CD4-positive, alpha-beta T cell (primary cell): ENCODE data around the gene TSPAN9. TPM values are rescaled to one million over a fixed set of nuclear protein-coding genes. Genes with fewer than 3 reads are reported as not detected.

Source experiments
- ATAC-seq: fragments of 200-7000 bp; cut with Tn5 transposase; one replicate; pipeline ENCODE4 v1.10.0; 2022; ENCODE audit warnings: mild to moderate bottlenecking; ENCODE audit not compliant: poor library complexity
- CTCF ChIA-PET: fragments of 350-600 bp; sonication (Branson Sonifier 250); formaldehyde crosslinking; loops from one replicate; lab custom pipeline; 2021; ENCODE audit warnings: antibody characterized with exemption, inconsistent platforms; lab: Charles Lee
- POLR2A ChIA-PET: fragments of 350-600 bp; sonication (Branson Sonifier 250); formaldehyde crosslinking; loops from one replicate; lab custom pipeline; 2021; ENCODE audit warnings: antibody characterized with exemption, inconsistent platforms; lab: Charles Lee
- DNase-seq, 14 experiments: peaks; one replicate each; pipeline ENCODE4 v3.0.0-alpha.2; 2013 to 2020; ENCODE audit warnings: mixed read lengths in 2 of 14
- H3K27ac ChIP-seq, 2 donors: one replicate each; pipeline versions ENCODE4 v1.5.1 to v1.7.0; 2013; ENCODE audit warnings: low read length in 2 of 2, low read depth in 1 of 2, mild to moderate bottlenecking in 1 of 2
- H3K27me3 ChIP-seq, 2 experiments: 1 replicate in 1 of 2; 2 replicates in 1 of 2; pipeline versions ENCODE4 v1.6.1 to v1.7.0; 2013; ENCODE audit warnings: low read length in 2 of 2, control low read depth in 1 of 2, mild to moderate bottlenecking in 1 of 2, moderate library complexity in 1 of 2; ENCODE audit not compliant: insufficient read depth in 2 of 2, control insufficient read depth in 1 of 2
- H3K36me3 ChIP-seq: one replicate; pipeline ENCODE4 v1.6.1; 2013; ENCODE audit warnings: low read length, control low read depth; ENCODE audit not compliant: insufficient read depth
- H3K4me1 ChIP-seq: one replicate; pipeline ENCODE4 v1.6.1; 2013; ENCODE audit warnings: low read length, control low read depth; ENCODE audit not compliant: insufficient read depth
- H3K4me3 ChIP-seq: one replicate; pipeline ENCODE4 v1.5.1; 2013; ENCODE audit warnings: mild to moderate bottlenecking, low read length, moderate library complexity
- H3K9me3 ChIP-seq, 2 experiments: 1 replicate in 1 of 2; 2 replicates in 1 of 2; pipeline versions ENCODE4 v1.6.1 to v1.7.0; 2013; ENCODE audit warnings: low read length in 2 of 2, mild to moderate bottlenecking in 2 of 2, control low read depth in 1 of 2, moderate library complexity in 1 of 2; ENCODE audit not compliant: control insufficient read depth in 1 of 2, insufficient read depth in 1 of 2
- H3K27ac Mint-ChIP-seq: one replicate; pipeline ENCODE4 v1.8.0; 2020; ENCODE audit warnings: mixed read lengths
- H3K27me3 Mint-ChIP-seq: one replicate; pipeline ENCODE4 v1.8.0; 2021; ENCODE audit warnings: mixed read lengths
- H3K36me3 Mint-ChIP-seq: one replicate; pipeline ENCODE4 v1.8.0; 2021; ENCODE audit warnings: low read depth, mixed read lengths
- H3K4me1 Mint-ChIP-seq: one replicate; pipeline ENCODE4 v1.8.0; 2021; ENCODE audit warnings: low read depth, mixed read lengths
- H3K4me3 Mint-ChIP-seq: one replicate; pipeline ENCODE4 v1.8.0; 2020; ENCODE audit warnings: mild to moderate bottlenecking, mixed read lengths
- H3K9me3 Mint-ChIP-seq: one replicate; pipeline ENCODE4 v1.8.0; 2020; ENCODE audit warnings: mixed read lengths
- intact Hi-C, 2 experiments: fragments of 100-400 bp; cut with DNase I in 1 of 2; cut with micrococcal nuclease in 1 of 2; formaldehyde crosslinking; loops; one replicate each; pipeline versions ENCODE4 v1.15.1 to v1.9.0; 2023 to 2025; cut with DNase I, micrococcal nuclease
- total RNA-seq, 174 experiments: library from RNA in 2 of 174; stranded (reverse) in 2 of 174; gene quantifications; one replicate each; pipeline ENCODE4 v1.2.3 and lab custom pipeline; 2021 to 2026
- TF ChIP-seq, protein P1 (sequence below): fragments of 200-600 bp; IDR thresholded peaks from one replicate; pipeline ENCODE4 v1.8.0; 2022; ENCODE audit warnings: antibody characterized with exemption, mild to moderate bottlenecking

TSPAN9 gene
- total RNA-seq, 2 experiments from 2014 or later = 0.82 to 1.3 TPM

DNA sequence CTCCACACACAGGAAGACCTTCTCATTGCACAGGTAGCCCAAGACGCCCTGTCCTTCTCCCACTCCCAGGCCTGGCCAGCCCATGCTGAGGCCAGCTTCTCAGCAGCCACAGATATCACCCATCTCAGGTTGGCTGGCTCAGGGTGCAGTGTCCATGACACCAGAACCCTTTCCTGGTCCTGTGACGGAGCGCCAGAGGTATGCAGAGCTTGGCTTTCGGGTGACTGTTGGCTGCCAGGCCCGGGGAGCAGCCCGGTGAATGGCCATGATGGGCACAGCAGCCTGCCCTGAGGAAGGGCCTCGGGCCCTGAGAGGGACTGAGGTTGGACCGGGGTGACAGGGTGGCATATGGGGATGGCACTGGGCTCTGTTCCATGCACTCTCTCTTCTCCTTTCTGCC, 173.4 kb downstream of the TSPAN9 start:
- no peak overlapping the region for H3K4me3 Mint-ChIP-seq
- Histone ChIP-seq H3K36me3 (no peaks in the 10 kb centered on the region), H3K27me3 (no peaks in the 10 kb centered on the region), H3K4me3 (no peak overlapping the region), H3K9me3 (peaks cover 0 to 3% of the 10 kb centered on the region in 2 experiments), H3K4me1 (peaks cover 8% of the 10 kb centered on the region), H3K27ac (no peak overlapping the region)
- H3K27ac Mint-ChIP-seq = no peak overlapping the region
- no peak for DNase-seq
- H3K36me3 Mint-ChIP-seq = no peaks in the 10 kb centered on the region
- intact Hi-C loops = no loop called here
- ChIA-PET CTCF (no interaction called here), POLR2A (no interaction called here)
- TF ChIP-seq, protein P1, sequence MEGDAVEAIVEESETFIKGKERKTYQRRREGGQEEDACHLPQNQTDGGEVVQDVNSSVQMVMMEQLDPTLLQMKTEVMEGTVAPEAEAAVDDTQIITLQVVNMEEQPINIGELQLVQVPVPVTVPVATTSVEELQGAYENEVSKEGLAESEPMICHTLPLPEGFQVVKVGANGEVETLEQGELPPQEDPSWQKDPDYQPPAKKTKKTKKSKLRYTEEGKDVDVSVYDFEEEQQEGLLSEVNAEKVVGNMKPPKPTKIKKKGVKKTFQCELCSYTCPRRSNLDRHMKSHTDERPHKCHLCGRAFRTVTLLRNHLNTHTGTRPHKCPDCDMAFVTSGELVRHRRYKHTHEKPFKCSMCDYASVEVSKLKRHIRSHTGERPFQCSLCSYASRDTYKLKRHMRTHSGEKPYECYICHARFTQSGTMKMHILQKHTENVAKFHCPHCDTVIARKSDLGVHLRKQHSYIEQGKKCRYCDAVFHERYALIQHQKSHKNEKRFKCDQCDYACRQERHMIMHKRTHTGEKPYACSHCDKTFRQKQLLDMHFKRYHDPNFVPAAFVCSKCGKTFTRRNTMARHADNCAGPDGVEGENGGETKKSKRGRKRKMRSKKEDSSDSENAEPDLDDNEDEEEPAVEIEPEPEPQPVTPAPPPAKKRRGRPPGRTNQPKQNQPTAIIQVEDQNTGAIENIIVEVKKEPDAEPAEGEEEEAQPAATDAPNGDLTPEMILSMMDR = no peak
- H3K9me3 Mint-ChIP-seq = no peaks in the 10 kb centered on the region
- no peak for ATAC-seq
- H3K4me1 Mint-ChIP-seq = peaks cover 6% of the 10 kb centered on the region
- H3K27me3 Mint-ChIP-seq = no peaks in the 10 kb centered on the region

DNA sequence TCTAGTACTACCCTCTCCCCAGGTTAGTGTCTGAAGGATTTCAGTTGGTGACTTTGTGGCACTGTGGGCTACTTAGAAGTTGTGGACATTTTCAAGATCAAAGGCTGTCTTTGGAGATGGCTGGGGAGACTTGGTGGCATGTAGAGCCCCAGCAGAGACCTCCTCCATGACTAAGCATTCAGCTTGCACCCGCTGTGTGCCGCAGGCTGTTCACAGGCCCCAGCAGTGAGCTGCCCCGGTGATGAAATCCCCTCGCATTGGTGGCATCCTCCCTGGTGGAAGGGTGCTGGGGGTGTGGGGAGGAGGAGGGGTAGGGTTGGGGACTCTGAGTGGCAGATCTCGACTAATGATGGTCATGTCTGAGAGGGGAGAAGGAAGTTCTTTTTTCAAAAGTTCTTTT, 173.9 kb downstream of the TSPAN9 start:
- Mint-ChIP-seq H3K4me3 (no peak overlapping the region), H3K4me1 (peaks cover 6% of the 10 kb centered on the region), H3K36me3 (no peaks in the 10 kb centered on the region), H3K27ac (no peak overlapping the region), H3K27me3 (no peaks in the 10 kb centered on the region), H3K9me3 (no peaks in the 10 kb centered on the region)
- TF ChIP-seq, protein P1 = no peak
- ATAC-seq (no peak), DNase-seq (no peak)
- no peak overlapping the region for H3K27ac ChIP-seq
- H3K36me3 ChIP-seq = no peaks in the 10 kb centered on the region
- H3K27me3 ChIP-seq = no peaks in the 10 kb centered on the region
- no peak overlapping the region for H3K4me3 ChIP-seq
- intact Hi-C loops = no loop called here
- H3K9me3 ChIP-seq = no peaks in the 10 kb centered on the region
- ChIA-PET POLR2A (no interaction called here), CTCF (interaction anchor here (1.1 kb wide), 1 partner anchor 24 kb away, joined by 3 read pairs; no protein-coding TSS in a partner anchor)
- H3K4me1 ChIP-seq = peaks cover 8% of the 10 kb centered on the region

DNA sequence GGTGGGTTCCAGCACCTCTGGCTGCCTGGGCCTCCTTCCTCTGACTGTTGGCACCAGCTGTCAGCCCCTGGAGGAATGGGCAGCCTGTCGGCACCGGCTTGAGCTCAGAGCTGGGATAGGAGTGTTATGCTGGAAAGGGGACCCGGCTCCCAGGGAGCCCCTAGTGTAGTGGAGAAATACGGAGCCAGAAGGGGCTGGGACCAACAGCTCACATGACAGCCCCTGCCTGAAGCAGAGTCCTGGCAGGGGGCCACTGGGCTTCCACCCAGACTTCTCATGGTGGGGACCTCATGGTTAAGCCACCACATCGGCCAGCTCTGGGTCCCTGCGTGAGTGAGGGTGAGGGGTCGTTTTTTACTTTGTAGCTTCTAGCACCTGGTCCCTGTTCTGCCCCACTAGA, 174.5 kb downstream of the TSPAN9 start:
- Histone ChIP-seq H3K4me3 (no peak overlapping the region), H3K4me1 (peaks cover 8% of the 10 kb centered on the region), H3K9me3 (no peaks in the 10 kb centered on the region), H3K27me3 (no peaks in the 10 kb centered on the region), H3K27ac (no peak overlapping the region), H3K36me3 (no peaks in the 10 kb centered on the region)
- Mint-ChIP-seq H3K4me3 (no peak overlapping the region), H3K36me3 (no peaks in the 10 kb centered on the region), H3K27me3 (no peaks in the 10 kb centered on the region), H3K9me3 (no peaks in the 10 kb centered on the region), H3K4me1 (peaks cover 6% of the 10 kb centered on the region), H3K27ac (no peak overlapping the region)
- CTCF ChIA-PET = interaction anchor here (1.1 kb wide), 1 partner anchor 24 kb away, joined by 3 read pairs; no protein-coding TSS in a partner anchor
- POLR2A ChIA-PET = no interaction called here
- ATAC-seq (no peak), DNase-seq (no peak)
- intact Hi-C loops = no loop called here
- TF ChIP-seq, protein P1 = no peak
